GM19351 (cell line): Measurements from ENCODE around the gene CRYBG1.

Source experiments
- ATAC-seq: cut with Tn5 transposase; IDR thresholded peaks from one replicate; pipeline ENCODE4 v1.9.1; 2021; ENCODE audit warnings: mild to moderate bottlenecking, moderate library complexity; ENCODE audit not compliant: unreplicated experiment

Gene CRYBG1, protein sequence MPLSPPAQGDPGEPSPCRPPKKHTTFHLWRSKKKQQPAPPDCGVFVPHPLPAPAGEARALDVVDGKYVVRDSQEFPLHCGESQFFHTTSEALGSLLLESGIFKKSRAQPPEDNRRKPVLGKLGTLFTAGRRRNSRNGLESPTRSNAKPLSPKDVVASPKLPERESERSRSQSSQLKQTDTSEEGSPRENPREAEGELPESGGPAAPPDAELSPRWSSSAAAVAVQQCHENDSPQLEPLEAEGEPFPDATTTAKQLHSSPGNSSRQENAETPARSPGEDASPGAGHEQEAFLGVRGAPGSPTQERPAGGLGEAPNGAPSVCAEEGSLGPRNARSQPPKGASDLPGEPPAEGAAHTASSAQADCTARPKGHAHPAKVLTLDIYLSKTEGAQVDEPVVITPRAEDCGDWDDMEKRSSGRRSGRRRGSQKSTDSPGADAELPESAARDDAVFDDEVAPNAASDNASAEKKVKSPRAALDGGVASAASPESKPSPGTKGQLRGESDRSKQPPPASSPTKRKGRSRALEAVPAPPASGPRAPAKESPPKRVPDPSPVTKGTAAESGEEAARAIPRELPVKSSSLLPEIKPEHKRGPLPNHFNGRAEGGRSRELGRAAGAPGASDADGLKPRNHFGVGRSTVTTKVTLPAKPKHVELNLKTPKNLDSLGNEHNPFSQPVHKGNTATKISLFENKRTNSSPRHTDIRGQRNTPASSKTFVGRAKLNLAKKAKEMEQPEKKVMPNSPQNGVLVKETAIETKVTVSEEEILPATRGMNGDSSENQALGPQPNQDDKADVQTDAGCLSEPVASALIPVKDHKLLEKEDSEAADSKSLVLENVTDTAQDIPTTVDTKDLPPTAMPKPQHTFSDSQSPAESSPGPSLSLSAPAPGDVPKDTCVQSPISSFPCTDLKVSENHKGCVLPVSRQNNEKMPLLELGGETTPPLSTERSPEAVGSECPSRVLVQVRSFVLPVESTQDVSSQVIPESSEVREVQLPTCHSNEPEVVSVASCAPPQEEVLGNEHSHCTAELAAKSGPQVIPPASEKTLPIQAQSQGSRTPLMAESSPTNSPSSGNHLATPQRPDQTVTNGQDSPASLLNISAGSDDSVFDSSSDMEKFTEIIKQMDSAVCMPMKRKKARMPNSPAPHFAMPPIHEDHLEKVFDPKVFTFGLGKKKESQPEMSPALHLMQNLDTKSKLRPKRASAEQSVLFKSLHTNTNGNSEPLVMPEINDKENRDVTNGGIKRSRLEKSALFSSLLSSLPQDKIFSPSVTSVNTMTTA (N-terminal part only)

GRCh38 chr6:106360410-106360988 lies at the start of gene CRYBG1:
CRYBG1 (plus strand) TSS chr6:106360717; CDS start chr6:106360909, 192 bp downstream.
- peak; percentile 69 for ATAC-seq

DNA sequence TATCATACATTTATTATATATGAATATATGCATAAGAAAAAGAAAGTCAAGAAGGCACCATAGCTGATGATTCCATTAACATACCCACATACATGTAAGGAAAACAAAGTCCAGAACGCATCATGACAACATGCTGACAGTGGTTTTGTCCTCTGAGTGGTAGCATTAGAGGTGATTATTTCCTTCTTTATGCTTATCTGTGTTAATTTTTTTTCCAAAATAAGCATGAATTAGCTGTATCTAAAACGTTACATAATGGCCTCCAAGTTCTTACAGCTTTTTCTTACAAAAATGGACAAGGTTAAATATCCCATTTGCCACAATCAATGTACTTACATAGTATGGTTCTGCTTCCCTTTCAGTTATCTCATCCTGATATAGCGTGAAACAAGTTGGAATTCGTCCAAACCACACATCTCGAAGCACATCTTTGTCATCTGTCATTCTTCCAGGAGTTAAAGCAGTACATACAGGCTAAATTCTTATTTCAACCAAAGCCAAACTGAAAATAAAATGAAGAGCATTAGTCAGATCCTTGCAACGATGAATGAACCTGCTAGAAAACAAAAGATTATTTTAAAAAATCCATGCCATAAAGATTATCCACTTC lies 44.6 kb upstream of the CRYBG1 start:
- ATAC-seq = no peak

DNA sequence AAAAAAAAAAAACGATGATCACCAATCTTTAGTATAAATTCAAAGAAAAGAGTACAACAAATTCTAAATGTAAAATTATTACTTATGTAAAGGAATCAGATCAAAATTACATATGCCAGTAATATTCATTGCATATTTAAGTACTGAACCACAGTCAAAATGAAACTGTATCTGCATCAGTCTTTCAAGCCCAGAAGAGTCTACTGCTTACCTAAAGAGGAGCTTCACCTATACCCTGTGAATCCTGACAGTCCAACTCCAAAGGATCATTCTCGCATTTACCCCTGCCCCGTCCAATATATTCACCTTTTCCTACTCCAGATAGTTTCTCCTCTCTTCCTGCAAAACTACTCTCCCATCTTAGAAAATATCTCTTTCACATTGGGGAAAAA lies 44.1 kb upstream of the CRYBG1 start:
- peak; percentile 64 for ATAC-seq

DNA sequence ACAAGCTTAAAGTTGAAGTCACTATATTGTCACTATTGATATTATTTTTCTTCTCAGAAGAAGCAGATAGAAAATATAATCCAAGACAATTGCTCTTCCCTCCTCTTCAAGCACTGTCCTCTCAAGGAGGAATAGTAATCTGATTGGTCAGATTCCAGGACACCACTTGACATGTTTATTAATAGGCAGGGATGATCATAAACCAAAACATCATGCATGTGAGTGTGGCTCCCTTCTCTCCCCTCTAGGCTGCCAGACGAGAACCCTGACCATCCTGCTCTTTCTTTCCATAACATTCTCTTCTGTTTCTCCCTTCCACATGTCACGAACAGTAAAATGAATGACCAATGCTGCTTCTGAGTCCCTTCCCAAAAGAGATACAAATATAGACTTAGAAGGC lies 42.5 kb upstream of the CRYBG1 start:
- ATAC-seq = no peak

GRCh38 chr6:106318851-106319250 lies 41.7 kb upstream of the CRYBG1 start:
- ATAC-seq = no peak

DNA sequence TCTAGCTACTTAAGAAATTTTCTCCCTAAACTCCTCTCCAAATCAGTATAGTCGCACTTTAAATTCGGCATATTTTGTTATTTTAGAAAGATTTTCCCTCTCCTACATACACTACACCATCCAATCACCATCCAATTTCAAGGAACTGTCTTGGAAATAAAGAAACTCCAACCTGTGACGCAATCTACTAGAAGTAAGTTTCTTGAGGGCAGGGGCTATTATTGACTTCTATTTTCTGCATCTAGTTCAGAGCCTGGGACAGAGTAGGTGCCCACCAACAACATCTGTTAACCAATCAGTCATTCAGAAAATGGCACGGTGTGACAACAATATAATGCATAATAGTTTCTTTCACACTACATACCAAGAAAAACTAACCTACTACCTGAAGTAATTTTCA lies 38.6 kb upstream of the CRYBG1 start:
- no peak for ATAC-seq

GRCh38 chr6:106324726-106325335 lies 35.7 kb upstream of the CRYBG1 start:
- no peak for ATAC-seq

GRCh38 chr6:106325336-106326178 lies 35.0 kb upstream of the CRYBG1 start, which contains the start of gene ATG5:
ATG5 (minus strand) TSS chr6:106325760; CDS start chr6:106316208, 9,552 bp downstream.
- peak; percentile 93 for ATAC-seq

- peak; percentile 67 for ATAC-seq
These were observed 25.7 kb upstream of the CRYBG1 start for GRCh38 chr6:106334646-106335448.

GRCh38 chr6:106339334-106340029 lies 21.0 kb upstream of the CRYBG1 start:
- ATAC-seq = peak; percentile 51

DNA sequence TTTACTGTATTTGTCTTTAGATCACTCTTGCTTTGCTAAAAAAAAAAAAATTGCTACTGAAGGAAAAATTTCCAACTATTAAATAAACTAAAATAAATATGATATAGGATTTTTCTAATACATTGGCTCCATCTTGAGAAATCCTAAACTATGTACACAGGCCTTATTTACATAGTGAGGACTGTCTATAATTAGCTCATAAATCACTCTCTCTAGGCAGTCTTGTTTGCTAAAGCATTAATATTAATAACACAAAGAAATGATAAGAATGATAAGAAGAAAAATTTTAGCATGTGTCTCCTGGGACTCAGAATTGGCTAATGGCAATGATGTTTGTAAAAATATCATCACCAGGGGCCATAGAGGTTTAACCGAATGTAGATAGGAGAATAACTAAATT lies 13.3 kb upstream of the CRYBG1 start:
- ATAC-seq = no peak

- no peak for ATAC-seq
These were observed 4.1 kb upstream of the CRYBG1 start for GRCh38 chr6:106356378-106356777.

DNA sequence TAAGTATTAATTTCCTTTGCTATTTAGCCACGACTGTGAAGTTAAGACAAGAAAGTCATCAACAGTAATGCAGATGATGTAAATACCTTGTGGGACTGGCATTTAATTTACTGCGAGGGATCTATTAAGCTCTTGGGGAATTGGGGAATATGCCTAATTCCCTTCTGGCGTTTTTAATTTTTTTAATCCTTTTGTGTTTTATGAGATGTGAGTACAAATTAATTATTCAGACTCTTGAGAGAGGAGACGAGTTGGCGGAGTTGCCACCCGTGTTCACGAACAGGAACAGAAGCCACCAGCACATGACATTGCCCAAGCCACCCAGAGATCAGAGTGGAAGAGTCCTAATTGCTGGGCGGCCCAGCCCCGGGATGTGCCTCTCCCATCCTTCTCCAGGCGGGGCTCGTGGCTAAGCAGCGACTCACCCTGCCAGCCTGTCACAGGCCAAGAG lies 533 bp upstream of the CRYBG1 start:
- no peak for ATAC-seq

DNA sequence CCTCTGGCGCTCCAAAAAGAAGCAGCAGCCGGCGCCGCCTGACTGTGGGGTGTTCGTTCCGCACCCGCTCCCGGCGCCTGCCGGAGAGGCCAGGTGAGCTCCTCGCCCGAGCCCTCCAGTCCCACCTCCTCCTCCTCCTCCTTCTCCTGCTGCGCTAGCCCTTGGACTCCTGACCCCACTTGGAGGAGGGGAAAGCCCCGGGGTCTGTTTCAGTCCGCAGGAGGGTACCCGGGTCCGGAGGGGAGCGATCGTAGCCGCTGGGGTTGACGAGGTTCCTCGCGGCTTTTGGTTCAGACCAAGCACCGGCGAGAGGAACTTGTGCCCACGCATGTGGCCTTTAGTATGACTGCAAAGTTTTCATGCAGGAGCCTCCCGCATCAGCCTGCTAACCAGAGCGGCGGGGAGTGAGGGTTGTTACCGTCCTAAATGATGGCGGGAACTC lies 493 bp downstream of the CRYBG1 start:
- ATAC-seq = peak; percentile 44

DNA sequence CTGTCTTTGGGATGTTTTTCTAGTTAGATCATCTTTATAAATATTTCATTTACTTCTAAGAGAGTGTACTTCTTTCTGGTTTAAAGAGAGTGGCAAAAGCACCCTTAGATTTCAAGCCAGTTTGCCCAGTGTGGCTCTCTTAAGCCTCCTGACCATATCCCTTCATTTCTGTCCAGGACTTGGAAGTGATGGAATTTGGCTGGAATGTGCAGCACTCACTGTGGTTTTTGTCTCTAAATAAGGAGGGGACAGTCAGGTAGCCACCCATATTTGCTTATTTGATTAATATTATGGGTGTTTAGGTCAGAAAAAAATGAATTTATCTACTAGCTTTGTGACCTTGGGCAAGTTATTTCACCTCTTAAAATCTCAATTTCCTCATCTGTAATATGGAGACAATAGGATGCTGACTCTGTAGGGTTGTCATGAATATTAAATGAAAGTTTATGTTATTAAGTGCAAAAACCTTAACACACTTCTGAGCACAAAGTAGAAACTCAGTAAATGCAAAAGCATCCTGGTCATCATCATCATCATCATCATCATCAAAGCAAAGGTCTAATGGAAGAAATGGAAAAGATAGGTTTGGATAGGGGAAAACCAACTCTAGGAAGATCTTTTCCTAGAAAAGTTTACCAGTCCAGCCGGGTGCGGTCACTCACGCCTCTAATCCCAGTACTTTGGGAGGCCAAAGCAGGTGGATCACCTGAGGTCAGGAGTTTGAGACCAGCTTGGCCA lies 3.1 kb downstream of the CRYBG1 start:
- no peak for ATAC-seq

DNA sequence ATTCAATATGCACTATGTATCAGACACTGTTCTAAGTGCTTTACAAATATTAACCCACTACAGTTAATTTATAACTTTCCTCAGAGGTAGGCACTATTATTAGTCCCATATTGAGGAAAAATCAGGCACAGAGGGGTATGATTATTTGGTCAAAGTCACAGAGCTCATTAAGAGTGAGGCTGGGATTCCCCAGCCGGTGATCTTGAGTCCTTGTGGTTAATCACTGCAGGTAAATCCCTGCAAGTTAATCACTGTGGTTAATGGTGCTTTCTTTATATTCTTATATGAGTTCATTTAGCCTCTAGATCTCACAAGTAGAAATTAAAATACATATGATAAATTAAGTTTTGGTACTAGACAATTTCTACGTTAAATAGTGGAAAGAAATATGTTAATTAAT lies 9.2 kb downstream of the CRYBG1 start:
- ATAC-seq = no peak

- ATAC-seq = no peak
These were observed 10.1 kb downstream of the CRYBG1 start for GRCh38 chr6:106370639-106371038.
